NOMO-1 treated with dmso at 0.1 percent for 144 hours (cell line): ENCODE measurements around the gene PTPRU.
"Not testable (repeated sequence)": the region's sequence is repeated elsewhere in the genome, so short reads cannot be mapped to it uniquely, and the experiment has no call there.

ENCODE experiments used
- DNase-seq: peaks from one replicate; lab custom pipeline; 2025; ENCODE audit not compliant: unreplicated experiment; lab: John Stamatoyannopoulos, UW

PTPRU gene

DNA sequence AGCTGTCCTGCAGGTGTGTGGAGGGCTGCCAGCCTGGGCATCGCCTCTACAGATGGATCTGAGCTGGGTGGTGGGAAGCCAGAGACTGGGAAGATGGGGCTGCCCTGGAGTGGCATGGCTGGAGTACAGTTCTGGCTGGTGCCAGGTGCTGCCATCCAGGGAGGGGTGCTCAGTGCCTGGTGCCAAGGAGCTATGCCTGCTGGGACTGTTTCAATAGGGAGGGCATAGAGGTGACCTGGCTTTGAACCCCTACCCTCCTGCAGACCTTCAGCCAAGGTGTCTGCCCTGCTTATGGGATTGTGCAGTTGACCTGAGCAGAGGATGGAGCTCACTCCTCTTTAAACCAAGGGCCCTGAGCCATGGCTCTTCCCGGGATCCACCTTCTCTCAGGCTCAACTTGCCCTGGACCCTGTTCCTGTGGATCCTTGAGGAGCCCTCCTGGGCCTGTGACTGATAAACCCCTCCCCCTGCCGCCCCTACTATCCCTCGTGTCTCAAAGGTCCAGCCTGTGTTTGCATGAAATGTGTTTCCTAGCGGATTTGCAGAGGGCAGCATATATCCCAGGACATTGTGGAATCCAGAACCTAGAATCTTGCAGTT is 48.7 kb downstream of the PTPRU start:
- DNase-seq, result no peak

DNA sequence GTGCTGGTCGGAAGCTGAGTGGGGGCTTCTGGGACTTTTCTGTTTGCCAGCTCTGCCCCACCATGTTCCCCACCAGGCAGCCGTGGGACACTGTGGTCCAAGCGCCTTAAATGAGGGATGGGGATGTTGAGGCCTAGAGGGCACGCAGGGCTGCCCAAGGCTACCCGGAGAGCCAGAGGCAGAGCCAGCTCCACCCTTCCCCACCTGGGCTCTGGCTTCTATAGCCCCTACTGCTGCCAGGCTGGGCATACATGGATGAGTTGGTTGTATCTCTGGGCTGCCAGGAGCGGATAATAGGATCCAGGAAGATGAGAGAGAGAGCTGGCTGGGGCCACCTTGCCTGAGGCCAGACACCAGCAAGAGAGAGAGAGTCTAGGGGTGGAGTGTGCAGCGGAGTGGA is 49.4 kb downstream of the PTPRU start:
- DNase-seq, result no peak

DNA sequence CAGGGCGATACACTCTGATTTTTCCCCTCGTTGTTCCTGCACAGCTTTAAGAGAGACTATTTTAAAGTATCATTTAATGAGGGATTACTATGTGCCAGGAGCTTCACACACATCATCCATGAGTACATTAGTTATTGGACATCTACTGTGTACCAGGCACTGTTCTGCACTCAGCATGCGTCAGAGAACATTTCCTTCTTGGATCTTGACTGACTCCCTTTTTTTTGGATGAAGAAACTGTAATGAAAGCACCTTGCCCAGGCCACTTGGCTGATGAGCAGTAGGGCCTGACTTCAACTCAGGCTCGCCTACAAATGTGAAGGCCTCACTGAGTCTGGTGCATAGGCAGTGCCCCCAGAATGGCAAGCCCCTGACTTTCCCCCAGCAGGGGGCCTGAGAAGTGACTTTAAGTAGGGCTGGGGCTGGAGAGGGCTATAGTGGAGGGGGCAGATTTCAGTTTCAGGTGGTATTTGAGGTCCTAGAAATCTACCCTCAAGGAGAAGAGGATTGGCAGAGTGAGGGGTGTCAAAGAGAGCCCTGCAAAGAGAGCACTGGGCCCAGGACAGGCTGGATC is 50.0 kb downstream of the PTPRU start:
- DNase-seq, result no peak

DNA sequence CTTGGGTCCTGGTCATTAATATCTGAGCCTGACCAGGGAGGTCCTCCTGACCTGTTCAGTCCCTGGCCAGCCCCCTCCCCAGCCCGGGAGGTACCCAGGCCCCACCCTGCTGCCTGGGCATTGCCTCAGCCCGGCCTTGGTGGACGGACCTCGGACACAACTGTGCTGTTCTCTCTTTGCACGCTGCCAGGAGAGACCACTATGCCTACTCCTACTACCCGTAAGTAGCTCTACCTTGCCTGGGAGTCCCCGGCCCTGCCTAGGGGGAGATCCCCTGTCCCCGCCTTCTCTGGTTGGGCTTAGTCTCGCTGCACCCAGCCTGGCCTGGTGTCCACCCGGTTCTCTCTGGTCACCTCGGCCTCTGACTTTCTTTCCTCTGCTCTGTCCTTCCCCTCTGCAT is 53.2 kb downstream of the PTPRU start:
- DNase-seq, result no peak

DNA sequence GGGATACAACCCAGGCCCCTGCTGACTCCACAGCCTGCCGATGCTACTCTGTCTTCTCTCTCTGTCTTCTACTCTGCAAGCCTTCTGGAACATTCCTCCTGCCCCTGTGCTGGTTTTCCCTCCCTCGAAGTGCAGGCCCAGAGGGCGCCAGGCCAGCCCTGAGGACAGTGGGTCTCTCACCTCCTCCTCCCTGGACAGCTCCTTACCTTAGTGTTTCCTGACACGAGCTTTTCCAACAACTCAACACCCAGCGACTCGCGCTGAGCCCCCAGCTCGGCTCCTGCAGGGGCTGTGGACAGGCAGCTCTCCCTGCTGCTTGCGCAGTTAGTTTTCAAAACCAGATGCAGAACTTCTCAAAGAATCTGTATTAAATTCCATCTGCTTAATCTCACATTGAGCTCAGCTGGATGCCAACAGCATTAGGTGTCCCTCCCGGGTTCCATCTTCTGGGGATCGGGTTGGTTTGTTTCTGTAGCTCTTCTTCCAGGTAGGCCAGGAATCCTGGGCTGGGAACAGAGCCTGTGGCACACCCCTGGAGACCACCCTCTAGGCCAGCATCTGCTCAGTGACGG is 54.2 kb downstream of the PTPRU start:
- no peak for DNase-seq

DNA sequence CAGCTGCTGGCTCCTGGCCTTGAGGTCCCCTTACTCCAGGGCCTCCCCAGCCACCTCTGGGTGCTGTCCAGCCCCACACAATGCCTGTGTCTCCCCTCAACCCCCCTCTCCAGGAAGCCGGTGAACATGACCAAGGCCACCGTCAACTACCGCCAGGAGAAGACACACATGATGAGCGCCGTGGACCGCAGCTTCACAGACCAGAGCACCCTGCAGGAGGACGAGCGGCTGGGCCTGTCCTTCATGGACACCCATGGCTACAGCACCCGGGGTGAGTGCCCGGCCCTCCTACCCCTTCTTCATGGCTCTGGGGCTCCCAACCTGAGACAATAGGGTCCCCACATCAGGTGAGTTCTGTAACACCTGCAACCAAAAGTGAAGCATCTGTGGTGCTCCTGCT is 55.4 kb downstream of the PTPRU start:
- no peak for DNase-seq

DNA sequence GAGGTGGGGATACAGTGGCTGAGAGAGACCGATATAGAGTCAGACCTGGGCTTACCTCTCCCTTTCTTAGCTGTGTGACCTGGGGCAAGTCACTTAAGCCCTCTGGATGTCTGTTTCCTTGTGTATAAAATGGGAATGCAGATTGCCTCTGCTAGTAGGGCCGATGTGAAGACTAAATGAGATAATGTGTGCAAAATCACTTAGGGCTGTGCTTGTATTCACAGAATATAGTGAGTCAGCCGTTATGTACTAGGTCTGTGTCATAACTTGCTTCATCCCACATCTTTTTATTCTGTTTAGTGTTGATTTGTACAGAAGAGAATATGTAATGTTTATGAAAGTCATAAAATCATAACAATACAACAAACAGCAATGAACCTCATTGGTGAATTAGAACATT is 56.0 kb downstream of the PTPRU start:
- no peak for DNase-seq

DNA sequence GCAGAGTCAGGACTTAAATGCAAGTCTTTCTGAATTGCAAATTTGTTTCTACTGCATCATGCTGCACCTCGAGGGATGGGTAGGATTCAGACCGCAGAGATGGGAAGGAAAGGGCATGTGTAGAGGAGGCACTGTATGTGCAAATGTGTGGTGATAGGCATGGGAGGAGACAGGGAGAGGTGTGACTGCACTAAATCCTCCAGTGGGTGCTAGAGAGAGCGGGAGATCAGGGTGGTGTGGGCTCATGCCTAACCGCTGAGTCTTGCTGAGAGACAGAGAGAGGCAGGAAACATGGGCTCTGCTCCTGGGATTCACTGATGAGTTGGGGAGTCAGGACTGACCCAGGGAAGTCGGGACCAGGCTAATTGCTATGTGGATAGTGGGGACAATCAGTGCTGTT is 61.1 kb downstream of the PTPRU start:
- DNase-seq, result no peak

DNA sequence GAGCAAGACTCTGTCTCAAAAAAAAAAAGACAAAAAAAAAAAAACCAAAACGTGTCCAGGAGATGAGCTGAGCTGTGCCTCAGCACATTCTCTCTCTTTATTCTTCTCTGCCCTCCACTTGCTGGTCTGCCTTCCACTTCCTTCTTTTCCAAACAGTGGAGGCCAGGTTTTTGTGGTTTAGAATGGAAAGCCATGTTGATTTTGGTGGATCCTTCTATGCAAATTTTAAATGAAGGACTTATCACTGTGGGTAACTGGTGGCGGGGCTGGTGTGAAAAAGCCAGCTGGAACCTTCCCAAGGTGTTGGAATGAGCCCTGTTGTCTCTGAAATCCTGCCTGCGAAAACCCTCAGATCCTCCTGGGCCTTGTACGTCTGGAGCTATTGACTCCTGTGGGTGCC is 61.9 kb downstream of the PTPRU start:
- no peak for DNase-seq

DNA sequence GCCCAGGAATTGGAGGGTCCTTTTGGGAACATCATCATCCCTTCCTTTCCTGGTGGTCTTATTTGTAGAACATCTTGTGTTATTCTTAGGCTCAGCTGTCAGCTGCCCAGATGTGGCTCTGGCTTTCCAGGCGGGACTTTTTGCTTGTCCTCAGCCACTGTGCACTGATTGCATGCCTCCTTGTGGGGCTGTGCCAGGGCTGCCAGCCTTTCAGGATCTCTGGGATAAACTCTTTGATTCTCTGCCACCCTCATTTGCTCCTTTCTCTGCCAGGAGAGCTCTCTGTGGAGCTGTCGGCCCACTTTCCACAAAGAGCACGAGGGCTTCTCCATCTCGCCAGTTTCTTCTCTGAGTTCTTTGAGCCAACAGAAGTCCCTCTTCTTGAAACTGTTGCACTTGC is 63.1 kb downstream of the PTPRU start:
- no peak for DNase-seq

DNA sequence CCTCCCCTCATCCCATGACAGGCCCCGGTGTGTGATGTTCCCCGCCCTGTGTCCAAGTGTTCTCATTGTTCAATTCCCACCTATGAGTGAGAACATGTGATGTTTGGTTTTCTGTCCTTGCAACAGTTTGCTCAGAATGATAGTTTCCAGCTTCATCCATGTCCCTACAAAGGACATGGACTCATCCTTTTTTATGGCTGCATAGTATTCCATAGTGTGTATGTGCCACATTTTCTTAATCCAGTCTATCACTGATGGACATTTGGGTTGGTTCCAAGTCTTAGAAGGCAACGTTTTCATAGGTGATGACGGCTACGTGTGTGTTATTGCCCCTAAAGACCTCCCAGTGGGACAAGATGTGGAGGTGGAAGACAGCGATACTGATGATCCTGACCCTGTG is 65.4 kb downstream of the PTPRU start:
- DNase-seq, result not testable (repeated sequence)

DNA sequence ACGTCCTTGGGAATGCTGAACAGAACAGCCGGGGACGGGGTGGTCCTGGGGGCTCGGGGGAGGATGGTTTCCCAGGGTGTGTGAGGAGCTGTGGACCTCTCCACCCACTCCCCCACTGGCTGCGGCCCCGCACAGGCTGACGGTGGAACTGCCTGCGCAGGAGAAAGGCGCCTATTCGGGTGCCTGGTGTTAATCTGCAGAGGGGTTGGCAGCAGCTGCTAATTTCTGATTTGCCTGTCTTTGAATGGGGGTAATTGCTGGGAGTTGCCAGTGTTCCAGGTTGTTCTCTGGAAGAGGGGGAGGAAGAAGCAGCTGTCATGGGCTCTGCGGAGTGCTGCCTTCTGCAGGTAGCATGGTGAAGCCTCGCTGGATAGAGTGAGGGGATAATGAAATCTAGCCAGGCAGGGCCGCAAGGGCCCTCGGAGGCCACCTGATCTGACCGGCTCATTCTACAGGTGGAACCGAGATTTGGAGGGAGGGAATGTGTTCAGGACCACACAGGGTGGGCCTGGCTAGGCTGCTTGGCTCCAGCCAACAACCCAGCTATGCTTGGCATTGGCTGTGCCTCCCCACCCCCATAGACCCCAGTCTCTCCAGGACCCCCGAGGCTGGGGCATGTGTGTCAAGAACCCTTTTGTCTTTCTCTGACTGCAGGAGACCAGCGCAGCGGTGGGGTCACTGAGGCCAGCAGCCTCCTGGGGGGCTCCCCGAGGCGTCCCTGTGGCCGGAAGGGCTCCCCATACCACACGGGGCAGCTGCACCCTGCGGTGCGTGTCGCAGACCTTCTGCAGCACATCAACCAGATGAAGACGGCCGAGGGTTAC is 67.1 kb downstream of the PTPRU start:
- no peak for DNase-seq

DNA sequence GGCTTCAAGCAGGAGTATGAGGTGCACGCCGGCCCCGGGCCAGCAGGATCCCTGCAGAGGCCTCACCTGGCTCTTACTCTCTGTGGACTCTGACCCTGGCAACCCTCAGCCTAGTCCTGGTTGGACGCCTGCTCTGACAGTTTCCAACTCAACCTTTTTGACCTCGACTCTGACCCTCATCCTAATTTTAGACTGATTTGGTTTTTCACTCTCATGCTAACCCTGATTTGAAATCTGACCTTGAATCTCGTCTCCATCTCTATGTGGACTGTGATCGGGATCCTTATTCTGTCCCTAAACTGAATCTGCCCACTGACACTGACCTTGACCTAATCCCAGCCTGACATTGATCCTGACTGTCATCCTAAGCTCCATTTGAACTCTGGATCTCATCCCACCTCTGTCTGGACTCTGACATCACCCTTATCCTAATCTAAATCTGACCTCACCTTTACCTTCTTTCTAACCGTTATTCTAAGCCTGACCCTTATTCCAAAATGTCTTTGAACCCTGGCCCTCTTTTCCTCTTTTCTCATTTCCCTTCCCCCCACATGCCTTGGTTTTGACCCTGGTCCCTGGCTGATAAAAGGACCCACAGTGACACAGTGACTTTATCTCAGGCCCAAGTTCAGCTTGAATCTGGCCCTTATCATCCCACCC is 67.8 kb downstream of the PTPRU start:
- no peak for DNase-seq

DNA sequence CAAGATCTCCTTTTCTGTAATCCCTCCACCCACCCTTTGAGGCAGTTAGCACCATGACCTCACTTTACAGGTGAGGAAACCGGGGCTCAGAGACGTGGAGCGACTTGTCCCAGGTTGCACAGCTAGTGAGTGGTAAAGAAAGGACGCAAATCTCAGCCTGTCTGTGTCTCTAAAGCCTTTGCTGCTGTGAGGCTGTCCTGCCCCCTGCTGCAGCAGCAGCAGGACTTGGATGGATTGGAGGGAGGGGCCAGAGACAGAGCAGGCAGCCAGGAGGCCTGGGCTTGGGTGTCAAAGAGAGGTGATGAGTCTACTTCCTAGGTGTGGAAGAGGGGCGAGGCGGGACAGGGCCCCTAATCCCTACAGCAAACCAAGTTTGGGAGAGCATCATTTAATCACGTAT is 69.6 kb downstream of the PTPRU start:
- no peak for DNase-seq

DNA sequence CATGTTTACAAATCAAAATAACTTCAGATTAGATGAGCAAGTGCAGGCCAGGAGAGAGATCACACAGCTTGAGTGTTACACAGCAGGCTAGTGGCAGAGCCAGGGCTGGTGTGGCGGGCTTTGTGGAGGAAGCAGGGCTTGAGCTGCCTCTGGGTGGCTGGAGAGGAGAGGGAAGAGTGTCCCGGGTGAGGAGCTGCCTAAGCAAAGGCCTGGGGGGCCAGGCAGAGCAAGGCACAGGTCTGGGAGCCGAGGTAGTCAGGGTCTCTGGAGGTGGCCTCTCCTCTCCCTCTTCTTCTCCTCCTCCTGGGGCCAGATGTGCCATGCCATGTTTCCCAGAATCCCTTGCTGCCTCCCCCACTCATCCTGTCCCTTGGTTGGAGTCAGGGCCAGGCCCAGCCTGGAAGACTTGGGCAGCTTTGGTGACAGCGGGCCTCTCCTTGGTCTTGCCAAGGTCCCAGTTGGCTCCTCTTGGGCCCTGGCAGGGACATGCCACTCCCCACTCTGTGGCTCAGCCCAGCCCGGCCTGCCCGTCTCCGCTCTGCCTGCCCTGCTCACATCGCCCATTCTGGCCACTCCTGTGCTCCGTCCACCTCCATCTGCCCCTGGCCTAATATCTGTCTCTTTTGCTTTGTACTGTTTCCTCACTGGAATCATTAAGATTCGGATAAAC is 70.3 kb downstream of the PTPRU start:
- DNase-seq, result no peak

DNA sequence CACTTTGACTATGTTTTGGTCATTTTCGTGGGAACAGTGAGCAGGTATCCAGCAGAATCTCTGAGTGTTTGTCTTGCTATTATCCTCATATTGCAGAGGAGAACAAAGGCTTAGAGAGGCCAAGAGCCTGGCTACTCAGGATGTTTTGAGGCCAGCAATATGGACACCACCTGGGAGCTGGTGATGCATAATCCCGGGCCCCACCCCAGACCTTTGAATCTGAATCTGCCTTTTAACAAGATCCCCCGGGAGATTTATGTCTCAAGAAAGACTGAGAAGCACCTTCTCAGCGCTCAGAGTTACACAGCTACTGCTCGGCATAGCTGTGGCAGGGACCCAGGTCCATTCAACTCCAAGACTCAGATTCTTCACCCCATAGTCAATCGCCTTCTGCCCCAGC is 72.8 kb downstream of the PTPRU start:
- no peak for DNase-seq

DNA sequence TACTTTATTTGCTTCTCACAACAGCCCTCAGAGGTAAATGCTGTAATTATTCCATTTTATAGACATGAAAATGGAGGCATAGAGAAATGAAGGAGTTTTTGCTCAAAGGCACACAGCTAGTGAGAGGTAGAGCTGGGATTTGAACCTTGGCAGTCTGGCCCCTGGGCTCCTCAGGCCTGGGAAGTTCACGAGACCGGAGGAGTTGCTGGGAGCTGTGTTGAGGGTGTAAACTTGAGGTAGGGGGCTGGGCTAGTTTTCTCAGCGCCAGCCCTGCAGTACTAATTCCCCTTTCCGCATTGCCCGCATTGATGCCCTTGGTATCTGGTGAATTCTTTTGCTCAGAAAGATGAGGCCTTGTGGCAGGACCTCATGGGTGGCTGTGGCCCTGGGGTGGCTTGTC is 73.3 kb downstream of the PTPRU start:
- DNase-seq, result no peak

DNA sequence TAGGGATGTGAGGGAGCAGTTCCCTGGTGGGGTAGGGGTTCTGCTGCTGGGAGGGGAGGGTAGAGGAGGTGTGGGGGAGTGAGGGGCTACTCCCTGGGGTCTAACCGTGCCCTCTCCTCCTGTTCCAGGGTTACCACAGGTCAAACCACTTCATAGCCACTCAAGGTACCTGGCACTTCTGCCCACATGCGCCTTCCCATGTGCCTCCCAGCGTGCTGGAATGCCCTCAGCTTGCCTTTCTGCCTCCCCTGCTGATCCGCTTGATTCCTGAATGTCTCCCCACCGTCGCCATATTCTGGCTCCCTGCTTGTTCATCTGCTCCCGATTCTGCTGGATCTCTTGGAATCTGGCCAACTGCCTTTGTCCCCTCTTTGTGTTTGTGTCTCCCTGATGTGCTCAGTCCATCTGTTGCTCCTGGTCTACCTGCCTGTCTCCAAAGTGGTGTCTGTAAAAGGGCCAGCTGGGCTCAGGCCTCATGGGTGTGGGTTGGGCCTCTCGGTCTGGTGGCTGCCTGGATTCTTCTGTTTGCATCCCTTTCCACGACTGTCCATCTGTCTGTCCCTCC is 74.4 kb downstream of the PTPRU start:
- no peak for DNase-seq

DNA sequence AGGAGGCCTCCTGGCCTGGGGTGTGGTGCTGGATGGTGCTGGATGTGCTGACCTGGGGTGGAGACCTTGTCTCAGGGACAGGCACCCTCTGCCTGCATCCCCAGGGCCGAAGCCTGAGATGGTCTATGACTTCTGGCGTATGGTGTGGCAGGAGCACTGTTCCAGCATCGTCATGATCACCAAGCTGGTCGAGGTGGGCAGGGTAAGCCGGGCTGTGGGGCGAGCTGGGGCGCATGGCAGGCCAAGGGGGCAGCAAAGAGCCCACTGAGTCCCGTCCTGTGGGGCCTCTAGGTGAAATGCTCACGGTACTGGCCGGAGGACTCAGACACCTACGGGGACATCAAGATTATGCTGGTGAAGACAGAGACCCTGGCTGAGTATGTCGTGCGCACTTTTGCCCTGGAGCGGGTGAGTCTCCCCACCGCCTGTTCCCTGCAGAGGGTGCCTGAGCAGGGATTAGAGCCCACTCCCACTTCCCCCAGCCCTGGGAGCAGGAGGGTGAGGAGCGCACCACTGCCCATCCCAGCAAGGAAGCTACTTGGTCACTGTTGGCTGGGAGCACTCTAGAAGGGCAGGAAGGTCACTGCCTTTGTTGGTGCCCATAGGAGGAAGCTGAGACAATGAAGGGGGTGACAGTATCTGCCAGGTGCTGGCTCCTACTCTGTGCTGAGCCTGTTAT is 75.2 kb downstream of the PTPRU start:
- DNase-seq, result no peak
